ENCODE data around the gene DHFR.
"Not testable (repeated sequence)": the region's sequence is repeated elsewhere in the genome, so short reads cannot be mapped to it uniquely, and the experiment has no call there.

The DHFR gene
- total RNA-seq = 6.5 to 11.7 reads per million in 2 donors

- peak; percentile 78 to 98 (median 82) for DNase-seq
Measured at GRCh38 chr5:80654391-80655230, at the start of gene DHFR, which contains the start of gene MSH3. Gene DHFR, minus strand, starts transcription at chr5:80654983. Its CDS starts 494 bp downstream, at chr5:80654489. Gene MSH3, plus strand, starts transcription at chr5:80654652. Its CDS starts 76 bp downstream, at chr5:80654728.

GRCh38 chr5:80704221-80704620, 49.4 kb upstream of the DHFR start:
- DNase-seq = no peak

GRCh38 chr5:80703747-80704146, 49.0 kb upstream of the DHFR start:
- DNase-seq = no peak

GRCh38 chr5:80703291-80703690, 48.5 kb upstream of the DHFR start:
- DNase-seq = no peak

- DNase-seq = no peak
Measured at GRCh38 chr5:80701597-80701996, 46.8 kb upstream of the DHFR start.

- no peak for DNase-seq
Measured at GRCh38 chr5:80698369-80698768, 43.6 kb upstream of the DHFR start.

GRCh38 chr5:80697100-80697499, 42.3 kb upstream of the DHFR start:
- DNase-seq = no peak

GRCh38 chr5:80696450-80696849, 41.7 kb upstream of the DHFR start:
- no peak for DNase-seq

- DNase-seq = peak in 1 of 5 experiments; percentile 54
Measured at GRCh38 chr5:80695666-80696065, 40.9 kb upstream of the DHFR start.

GRCh38 chr5:80689627-80690026, 34.8 kb upstream of the DHFR start:
- no peak for DNase-seq

- no peak for DNase-seq
Measured at GRCh38 chr5:80688648-80689420, 34.1 kb upstream of the DHFR start.

- peak in 2 of 5 experiments; percentile 10 to 28 for DNase-seq
Measured at GRCh38 chr5:80686757-80687156, 32.0 kb upstream of the DHFR start.

- DNase-seq = no peak
Measured at GRCh38 chr5:80676706-80677105, 21.9 kb upstream of the DHFR start.

GRCh38 chr5:80672140-80672736, 17.5 kb upstream of the DHFR start:
- peak in 4 of 5 experiments; percentile 17 to 76 (median 43) for DNase-seq

- peak in 1 of 5 experiments; percentile 40 for DNase-seq
Measured at GRCh38 chr5:80668016-80668969, 13.5 kb upstream of the DHFR start.

GRCh38 chr5:80667384-80667783, 12.6 kb upstream of the DHFR start:
- DNase-seq = no peak

- DNase-seq = no peak
Measured at GRCh38 chr5:80665057-80665456, 10.3 kb upstream of the DHFR start.

GRCh38 chr5:80662108-80662507, 7.3 kb upstream of the DHFR start:
- DNase-seq = no peak

- DNase-seq = not testable (repeated sequence)
Measured at GRCh38 chr5:80660661-80661060, 5.9 kb upstream of the DHFR start.

- DNase-seq = no peak
Measured at GRCh38 chr5:80659106-80659505, 4.3 kb upstream of the DHFR start.

GRCh38 chr5:80656425-80656824, 1.6 kb upstream of the DHFR start:
- DNase-seq = peak in 1 of 5 experiments; percentile 25

GRCh38 chr5:80655231-80655774, 520 bp upstream of the DHFR start:
- peak in 1 of 5 experiments; percentile 52 for DNase-seq

Measured in T-helper 2 cell (primary cell).